ENCODE measurements around the gene DCAF6.

DCAF6 gene

GRCh38 chr1:168089979-168090337 lies 153.5 kb downstream of the DCAF6 start:
- Histone ChIP-seq H4K20me1 (ENCODE audit: low read depth, low read length) (no peaks in the 10 kb centered on the region), H3K36me3 (ENCODE audit: low read length) (no peaks in the 10 kb centered on the region), H3K79me2 (ENCODE audit: insufficient read depth, low read length) (no peaks in the 10 kb centered on the region), H3K27me3 (ENCODE audit: low read length) (no peaks in the 10 kb centered on the region), H3F3A (ENCODE audit: insufficient read depth) (no peaks in the 10 kb centered on the region), H3K27ac (ENCODE audit: low read depth, low read length) (no peak overlapping the region), H3K9me3 (ENCODE audit: insufficient read depth, low read length) (no peaks in the 10 kb centered on the region), H2AFZ (ENCODE audit: low read depth, low read length, severe bottlenecking) (no peak overlapping the region), H3K4me3 (ENCODE audit: insufficient read depth, low read length, poor library complexity, severe bottlenecking) (no peak overlapping the region), H3K4me2 (ENCODE audit: low read depth, low read length, poor library complexity, severe bottlenecking) (no peak overlapping the region), H3K9ac (ENCODE audit: low read length) (no peak overlapping the region), H3K9me2 (replicated peaks; ENCODE audit: insufficient read depth, low read length) (no peaks in the 10 kb centered on the region)
- no peak for TF ChIP-seq EZH2phosphoT487 (conservative IDR thresholded peaks at IDR 0.05; ENCODE audit: low read length)

GRCh38 chr1:168090395-168090794 lies 153.9 kb downstream of the DCAF6 start:
- Histone ChIP-seq H3K27ac (ENCODE audit: low read depth, low read length) (no peak overlapping the region), H3K9ac (ENCODE audit: low read length) (no peak overlapping the region)
- TF ChIP-seq EZH2phosphoT487 (conservative IDR thresholded peaks at IDR 0.05; ENCODE audit: low read length) (no peak), CTCF (IDR thresholded peaks at IDR 0.05; ENCODE audit: insufficient read depth, low read length, poor library complexity, severe bottlenecking) (no peak)

GRCh38 chr1:168091063-168091462 lies 154.6 kb downstream of the DCAF6 start:
- H3K27ac ChIP-seq (ENCODE audit: low read depth, low read length): no peak overlapping the region
- no peaks in the 10 kb centered on the region for H3K36me3 ChIP-seq (ENCODE audit: low read length)
- H3K9ac ChIP-seq (ENCODE audit: low read length): no peak overlapping the region
- H2AFZ ChIP-seq (ENCODE audit: low read depth, low read length, severe bottlenecking): no peak overlapping the region
- no peaks in the 10 kb centered on the region for H4K20me1 ChIP-seq (ENCODE audit: low read depth, low read length)
- H3F3A ChIP-seq (ENCODE audit: insufficient read depth): no peaks in the 10 kb centered on the region
- H3K79me2 ChIP-seq (ENCODE audit: insufficient read depth, low read length): no peaks in the 10 kb centered on the region
- H3K4me2 ChIP-seq (ENCODE audit: low read depth, low read length, poor library complexity, severe bottlenecking): no peak overlapping the region
- no peak overlapping the region for H3K4me3 ChIP-seq (ENCODE audit: insufficient read depth, low read length, poor library complexity, severe bottlenecking)
- no peak for TF ChIP-seq CTCF (IDR thresholded peaks at IDR 0.05; ENCODE audit: insufficient read depth, low read length, poor library complexity, severe bottlenecking)
- no peak for TF ChIP-seq EZH2phosphoT487 (conservative IDR thresholded peaks at IDR 0.05; ENCODE audit: low read length)
- no peaks in the 10 kb centered on the region for H3K9me2 ChIP-seq (replicated peaks; ENCODE audit: insufficient read depth, low read length)
- H3K27me3 ChIP-seq (ENCODE audit: low read length): no peaks in the 10 kb centered on the region
- H3K9me3 ChIP-seq (ENCODE audit: insufficient read depth, low read length): no peaks in the 10 kb centered on the region

More at GRCh38 chr1:168090395-168090794, 153.9 kb downstream of the DCAF6 start:
- Histone ChIP-seq H3K9me3 (ENCODE audit: insufficient read depth, low read length) (no peaks in the 10 kb centered on the region), H3K27me3 (ENCODE audit: low read length) (no peaks in the 10 kb centered on the region), H3K9me2 (replicated peaks; ENCODE audit: insufficient read depth, low read length) (no peaks in the 10 kb centered on the region), H3K36me3 (ENCODE audit: low read length) (no peaks in the 10 kb centered on the region), H4K20me1 (ENCODE audit: low read depth, low read length) (no peaks in the 10 kb centered on the region), H3K4me2 (ENCODE audit: low read depth, low read length, poor library complexity, severe bottlenecking) (no peak overlapping the region), H3K79me2 (ENCODE audit: insufficient read depth, low read length) (no peaks in the 10 kb centered on the region), H2AFZ (ENCODE audit: low read depth, low read length, severe bottlenecking) (no peak overlapping the region), H3K4me3 (ENCODE audit: insufficient read depth, low read length, poor library complexity, severe bottlenecking) (no peak overlapping the region), H3F3A (ENCODE audit: insufficient read depth) (no peaks in the 10 kb centered on the region)

GRCh38 chr1:168091720-168092550 lies 155.5 kb downstream of the DCAF6 start:
- H3K27me3 ChIP-seq (ENCODE audit: low read length): no peaks in the 10 kb centered on the region
- H2AFZ ChIP-seq (ENCODE audit: low read depth, low read length, severe bottlenecking): no peak overlapping the region
- no peak overlapping the region for H3K4me2 ChIP-seq (ENCODE audit: low read depth, low read length, poor library complexity, severe bottlenecking)
- H3K27ac ChIP-seq (ENCODE audit: low read depth, low read length): no peak overlapping the region
- H4K20me1 ChIP-seq (ENCODE audit: low read depth, low read length): no peaks in the 10 kb centered on the region
- H3F3A ChIP-seq (ENCODE audit: insufficient read depth): no peaks in the 10 kb centered on the region
- no peaks in the 10 kb centered on the region for H3K36me3 ChIP-seq (ENCODE audit: low read length)
- no peaks in the 10 kb centered on the region for H3K9me3 ChIP-seq (ENCODE audit: insufficient read depth, low read length)
- H3K4me3 ChIP-seq (ENCODE audit: insufficient read depth, low read length, poor library complexity, severe bottlenecking): no peak overlapping the region
- TF ChIP-seq EZH2phosphoT487 (conservative IDR thresholded peaks at IDR 0.05; ENCODE audit: low read length) (no peak), CTCF (IDR thresholded peaks at IDR 0.05; ENCODE audit: insufficient read depth, low read length, poor library complexity, severe bottlenecking) (no peak)
- H3K9ac ChIP-seq (ENCODE audit: low read length): no peak overlapping the region
- H3K9me2 ChIP-seq (replicated peaks; ENCODE audit: insufficient read depth, low read length): no peaks in the 10 kb centered on the region
- H3K79me2 ChIP-seq (ENCODE audit: insufficient read depth, low read length): no peaks in the 10 kb centered on the region

All from SU-DHL-6 (cell line).